ENCODE data around the gene PDAP1. TPM values are rescaled to one million over a fixed set of nuclear protein-coding genes. Genes with fewer than 3 reads are reported as not detected.

PDAP1 gene
- total and polyA plus RNA-seq, 2 of the 4 experiments (the other 2 are of a cell fraction) = 40.3 to 193 TPM

DNA sequence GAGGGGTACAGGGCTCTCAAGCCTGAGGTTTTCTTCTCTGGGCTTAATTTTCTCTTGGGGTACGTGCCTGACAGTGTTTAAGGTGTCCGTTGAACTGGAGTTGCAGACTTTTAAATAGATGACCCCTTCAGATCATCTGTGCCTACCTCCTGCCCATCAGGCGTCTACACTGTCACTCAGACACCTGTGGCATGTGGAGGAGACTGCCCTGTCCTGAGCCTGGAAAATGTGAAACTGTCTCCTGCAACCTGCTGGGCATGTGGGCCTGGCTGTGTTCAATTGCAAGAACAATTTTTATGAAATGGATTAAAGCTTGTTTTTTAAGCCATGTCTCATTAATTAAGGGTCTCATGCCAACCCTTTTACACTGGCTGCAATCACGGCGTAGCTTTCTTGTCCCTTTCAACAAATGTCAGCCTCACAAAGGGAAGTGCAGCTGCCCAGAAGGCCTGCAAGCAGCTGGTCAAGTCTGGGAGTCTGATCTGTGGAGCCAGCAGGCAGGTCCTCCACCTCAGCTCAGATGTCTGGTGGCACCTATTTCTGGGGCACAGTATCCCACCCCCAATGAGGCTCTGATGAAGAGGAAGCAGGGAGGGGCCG lies 48.8 kb upstream of the PDAP1 start:
- H3K4me3 ChIP-seq (ENCODE audit: insufficient read depth, low read depth, low read length) = no peak overlapping the region

More for the DNA sequence above, 48.8 kb upstream of the PDAP1 start:
- Histone ChIP-seq H3K79me1 (ENCODE audit: low read depth in 1 of 2, low read length in 2 of 2) (peaks cover 19 to 78% of the 10 kb centered on the region in 2 experiments), H2AK9ac (replicated peaks; ENCODE audit: low read depth, low read length, poor library complexity) (no peak overlapping the region), H4K8ac (ENCODE audit: low read depth in 2 of 2, low read length in 2 of 2) (no peak overlapping the region), H3K9me1 (ENCODE audit: insufficient read depth, low read length) (peaks cover 3% of the 10 kb centered on the region; the same call in 1 of the 2 replicates), H3K36me3 (ENCODE audit: control insufficient read depth, insufficient read depth, low read length) (peaks cover 75% of the 10 kb centered on the region), H4K5ac (ENCODE audit: low read depth, low read length) (no peak overlapping the region), H3K23ac (ENCODE audit: low read depth, low read length) (no peak overlapping the region), H2BK15ac (ENCODE audit: low read depth, low read length) (no peak overlapping the region), H4K91ac (ENCODE audit: insufficient read depth, low read depth, low read length) (no peak overlapping the region), H3K27me3 (ENCODE audit: control insufficient read depth, insufficient read depth, low read length) (no peaks in the 10 kb centered on the region), H2AFZ (replicated peaks; ENCODE audit: low read length, poor library complexity) (no peak overlapping the region), H3K9me3 (ENCODE audit: control insufficient read depth, insufficient read depth, low read length) (no peaks in the 10 kb centered on the region), H3K9ac (ENCODE audit: low read depth, low read length) (no peak overlapping the region), H3K14ac (replicated peaks; ENCODE audit: low read depth, low read length) (no peak overlapping the region), H2AK5ac (ENCODE audit: low read depth, low read length) (no peak overlapping the region), H2BK120ac (ENCODE audit: low read depth, low read length) (no peak overlapping the region), H3K4ac (ENCODE audit: low read depth, low read length) (no peak overlapping the region), H3K18ac (ENCODE audit: low read depth, low read length) (no peak overlapping the region), H3K27ac (ENCODE audit: insufficient read depth, low read length) (no peak overlapping the region), H2BK5ac (ENCODE audit: low read depth, low read length, poor library complexity, severe bottlenecking) (no peak overlapping the region), H2BK20ac (ENCODE audit: low read depth, low read length) (no peak overlapping the region), H4K20me1 (ENCODE audit: insufficient read depth, low read length) (peaks cover 66% of the 10 kb centered on the region), H3K4me1 (ENCODE audit: control insufficient read depth, insufficient read depth, low read length) (no peaks in the 10 kb centered on the region), H3K4me2 (ENCODE audit: low read depth, low read length) (no peak overlapping the region), H3K56ac (ENCODE audit: extremely low read depth, insufficient read depth, low read length) (no peak overlapping the region)
- 60% methylated on average over 2 of the region's 6 CpGs; no CpG with 5 or more reads in 1 of the 2 experiments for WGBS, 2 experiments (ENCODE audit: extremely low coverage in 2 of 2, insufficient read length in 1 of 2)
- ATAC-seq (ENCODE audit: low read depth) = no peak
- TF ChIP-seq MAFK (IDR thresholded peaks at IDR 0.05; ENCODE audit: low read depth, low read length) = no peak
- TF ChIP-seq POLR2A (IDR thresholded peaks at IDR 0.05; ENCODE audit: low read depth, low read length) = no peak
- TF ChIP-seq RCOR1 (IDR thresholded peaks at IDR 0.05; ENCODE audit: insufficient replicate concordance, low read length) = no peak
- TF ChIP-seq MXI1 (IDR thresholded peaks at IDR 0.05; ENCODE audit: borderline replicate concordance, low read depth, low read length) = no peak
- no peak for TF ChIP-seq FOS (IDR thresholded peaks at IDR 0.05; ENCODE audit: low read depth, low read length)
- no peak for TF ChIP-seq MAZ (IDR thresholded peaks at IDR 0.05; ENCODE audit: borderline replicate concordance, low read depth, low read length)
- TF ChIP-seq, protein P1, sequence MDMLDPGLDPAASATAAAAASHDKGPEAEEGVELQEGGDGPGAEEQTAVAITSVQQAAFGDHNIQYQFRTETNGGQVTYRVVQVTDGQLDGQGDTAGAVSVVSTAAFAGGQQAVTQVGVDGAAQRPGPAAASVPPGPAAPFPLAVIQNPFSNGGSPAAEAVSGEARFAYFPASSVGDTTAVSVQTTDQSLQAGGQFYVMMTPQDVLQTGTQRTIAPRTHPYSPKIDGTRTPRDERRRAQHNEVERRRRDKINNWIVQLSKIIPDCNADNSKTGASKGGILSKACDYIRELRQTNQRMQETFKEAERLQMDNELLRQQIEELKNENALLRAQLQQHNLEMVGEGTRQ (IDR thresholded peaks at IDR 0.05; ENCODE audit: low read depth, low read length) = no peak
- no peak for TF ChIP-seq RFX5 (IDR thresholded peaks at IDR 0.05; ENCODE audit: low read depth, low read length)
- TF ChIP-seq, protein P2, sequence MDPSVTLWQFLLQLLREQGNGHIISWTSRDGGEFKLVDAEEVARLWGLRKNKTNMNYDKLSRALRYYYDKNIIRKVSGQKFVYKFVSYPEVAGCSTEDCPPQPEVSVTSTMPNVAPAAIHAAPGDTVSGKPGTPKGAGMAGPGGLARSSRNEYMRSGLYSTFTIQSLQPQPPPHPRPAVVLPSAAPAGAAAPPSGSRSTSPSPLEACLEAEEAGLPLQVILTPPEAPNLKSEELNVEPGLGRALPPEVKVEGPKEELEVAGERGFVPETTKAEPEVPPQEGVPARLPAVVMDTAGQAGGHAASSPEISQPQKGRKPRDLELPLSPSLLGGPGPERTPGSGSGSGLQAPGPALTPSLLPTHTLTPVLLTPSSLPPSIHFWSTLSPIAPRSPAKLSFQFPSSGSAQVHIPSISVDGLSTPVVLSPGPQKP (IDR thresholded peaks at IDR 0.05; ENCODE audit: borderline replicate concordance, low read depth, low read length) = no peak
- TF ChIP-seq CEBPB (IDR thresholded peaks at IDR 0.05; ENCODE audit: low read depth, low read length) = no peak
- no peak for TF ChIP-seq NFE2L2 (IDR thresholded peaks at IDR 0.05; ENCODE audit: low read depth, low read length)
- ChIA-PET POLR2A (ENCODE audit: unreplicated experiment) (no interaction called here), CTCF (interaction anchor here (0.5 kb wide), 1 partner anchor 88 kb away, joined by 6 read pairs; no protein-coding TSS in a partner anchor)
- intact Hi-C loops (cut with micrococcal nuclease) (no loop called here), in situ Hi-C loops (cut with MboI; ENCODE audit: low sequenced_read_pairs) (no loop called here), dilution Hi-C loops (cut with HindIII; ENCODE audit: low sequenced_read_pairs, unreplicated experiment) (no loop called here)
- no peak for DNase-seq
- BruUV-seq (replicated peaks) = no TSS peak

Data from IMR-90 (cell line).